Endothelial cell of umbilical vein (primary cell): ENCODE measurements around the gene FAM98A. TPM values are rescaled to one million over a fixed set of nuclear protein-coding genes. Genes with fewer than 3 reads are reported as not detected.

Experiments
- BruUV-seq: library from RNA; stranded (reverse); fragments of 400-500 nt; replicated peaks from 2 replicates; lab custom pipeline; 2021; lab: Mats Ljungman, UMichigan
- CTCF ChIA-PET: fragments of 300-600, 350-600 bp; sonication (Branson Sonifier 250); formaldehyde crosslinking; loops from one replicate; lab custom pipeline; 2021; ENCODE audit warnings: antibody characterized with exemption, inconsistent platforms; lab: Charles Lee
- POLR2A ChIA-PET: fragments of 300-600, 350-600 bp; sonication (Branson Sonifier 250); formaldehyde crosslinking; loops from one replicate; lab custom pipeline; 2021; ENCODE audit warnings: antibody characterized with exemption, inconsistent platforms; lab: Charles Lee
- DNase-seq: peaks from one replicate; pipeline ENCODE4 v3.0.0-alpha.2; 2011; ENCODE audit warnings: low read depth, low spot score
- FAIRE-seq: peaks from 2 replicates; lab custom pipeline; 2011; peaks lifted over from hg19 to GRCh38; lab: Jason Lieb, UNC
- H2AFZ ChIP-seq: 2 replicates; pipeline ENCODE4 v1.6.0; 2012; ENCODE audit warnings: low read depth, low read length, control low read depth, inconsistent platforms
- H3K27ac ChIP-seq: 2 replicates; pipeline ENCODE4 v1.5.1; 2011; ENCODE audit warnings: low read depth, mild to moderate bottlenecking, control low read depth, low read length, moderate library complexity; ENCODE audit not compliant: insufficient read depth
- H3K27me3 ChIP-seq, 2 experiments: 2 replicates each; pipeline versions ENCODE4 v1.6.0 to v1.6.1; 2011; ENCODE audit warnings: low read length in 2 of 2, mixed read lengths in 1 of 2; ENCODE audit not compliant: control insufficient read depth in 2 of 2, insufficient read depth in 2 of 2
- H3K36me3 ChIP-seq, 2 experiments: 2 replicates in 1 of 2; 3 replicates in 1 of 2; pipeline ENCODE4 v1.5.1; 2011; ENCODE audit warnings: low read length in 2 of 2, mild to moderate bottlenecking in 1 of 2, moderate library complexity in 1 of 2; ENCODE audit not compliant: control insufficient read depth in 2 of 2, insufficient read depth in 2 of 2; ENCODE audit errors: extremely low read depth in 1 of 2
- H3K4me1 ChIP-seq: 3 replicates; pipeline ENCODE4 v1.5.1; 2011; ENCODE audit warnings: mild to moderate bottlenecking, low read length; ENCODE audit not compliant: control insufficient read depth, insufficient read depth; ENCODE audit errors: extremely low read depth
- H3K4me2 ChIP-seq: 2 replicates; pipeline ENCODE4 v1.6.1; 2011; ENCODE audit warnings: low read length, control low read depth, mixed read lengths; ENCODE audit not compliant: insufficient read depth
- H3K4me3 ChIP-seq, 3 experiments: fragments of 200-600 bp in 1 of 3; sonication (generic), shearing (Covaris generic) in 1 of 3; replicated peaks in 1 of 3; 2 replicates each; pipeline ENCODE4 v1.5.1; 2011 to 2016; ENCODE audit warnings: control low read depth in 3 of 3, low read length in 3 of 3, mild to moderate bottlenecking in 2 of 3, inconsistent platforms in 1 of 3, low read depth in 1 of 3, moderate library complexity in 1 of 3; ENCODE audit not compliant: insufficient read depth in 1 of 3
- H3K79me2 ChIP-seq: 2 replicates; pipeline ENCODE4 v1.6.0; 2012; ENCODE audit warnings: low read length, inconsistent platforms; ENCODE audit not compliant: control insufficient read depth, insufficient read depth
- H3K9ac ChIP-seq: replicated peaks from 2 replicates; pipeline ENCODE3; 2011; ENCODE audit warnings: low read length, control low read depth; ENCODE audit not compliant: insufficient read depth; ENCODE audit errors: extremely low read depth
- H3K9me1 ChIP-seq: replicated peaks from 3 replicates; pipeline ENCODE4 v1.6.0; 2011; ENCODE audit warnings: mild to moderate bottlenecking, low read length; ENCODE audit not compliant: control insufficient read depth, insufficient read depth; ENCODE audit errors: extremely low read depth
- H3K9me3 ChIP-seq: replicated peaks from 2 replicates; pipeline ENCODE4 v1.5.1; 2012; ENCODE audit warnings: low read length, inconsistent platforms; ENCODE audit not compliant: control insufficient read depth, insufficient read depth
- H4K20me1 ChIP-seq: replicated peaks from 2 replicates; pipeline ENCODE3; 2011; ENCODE audit warnings: mild to moderate bottlenecking, low read length; ENCODE audit not compliant: control insufficient read depth, insufficient read depth; ENCODE audit errors: extremely low read depth
- EZH2 ChIP-seq: IDR thresholded peaks from 2 replicates; pipeline ENCODE4 v1.6.1; 2012; ENCODE audit warnings: borderline replicate concordance, low read depth, mild to moderate bottlenecking, moderate library complexity, low read length, inconsistent platforms; ENCODE audit not compliant: severe bottlenecking
- FOS ChIP-seq: IDR thresholded peaks from 2 replicates; pipeline ENCODE4 v1.6.1; 2011; ENCODE audit warnings: mild to moderate bottlenecking, low read length, moderate library complexity, borderline replicate concordance; ENCODE audit not compliant: insufficient read depth
- GATA2 ChIP-seq: IDR thresholded peaks from 2 replicates; pipeline ENCODE4 v1.7.0; 2011; ENCODE audit warnings: low read depth, mild to moderate bottlenecking, moderate library complexity, mixed read lengths, low read length; ENCODE audit not compliant: insufficient read length, insufficient read depth
- JUN ChIP-seq: IDR thresholded peaks from 2 replicates; pipeline ENCODE4 v1.6.1; 2011; ENCODE audit warnings: borderline replicate concordance, low read depth; ENCODE audit not compliant: insufficient read length, insufficient read depth
- POLR2A ChIP-seq: IDR thresholded peaks from 2 replicates; pipeline ENCODE4 v1.6.1; 2012; ENCODE audit warnings: low read depth, mild to moderate bottlenecking, control low read depth, low read length
- POLR2AphosphoS5 ChIP-seq: IDR thresholded peaks from 2 replicates; pipeline ENCODE4 v1.6.1; 2012; ENCODE audit warnings: low read depth, mild to moderate bottlenecking, control low read depth, low read length, moderate library complexity; ENCODE audit not compliant: insufficient read depth
- dilution Hi-C: fragments of 300-500 bp; cut with MboI; formaldehyde crosslinking; loops from one replicate; pipeline ENCODE4 v1.15.0; 2019; ENCODE audit warnings: low sequenced_read_pairs; ENCODE audit not compliant: extremely low pct_ligation_motif_present
- intact Hi-C: fragments of 100-400 bp; cut with micrococcal nuclease; formaldehyde crosslinking; loops from one replicate; pipeline ENCODE4 v1.10.0; 2022
- polyA plus RNA-seq, 4 experiments: library from polyadenylated mRNA; depleted of rRNA in 3 of 4; stranded (reverse) in 3 of 4; unstranded in 1 of 4; fragments of >200 nt; gene quantifications; 2 replicates each; pipeline versions ENCODE4 v1.2.1 to v1.2.3, GENCODE V29; 2011 to 2012; ENCODE audit warnings: missing spikeins in 1 of 4
- total RNA-seq: library from RNA; stranded (reverse); gene quantifications from 2 replicates; pipeline ENCODE4 v1.2.3, GENCODE V29; 2021
- TF ChIP-seq, protein P1 (sequence below): IDR thresholded peaks from 2 replicates; pipeline ENCODE4 v1.6.1; 2011; ENCODE audit not compliant: insufficient read depth, insufficient read length
- TF ChIP-seq, protein P2 (sequence below), 2 donors: IDR thresholded peaks; 1 replicate in 1 of 2; 2 replicates in 1 of 2; pipeline ENCODE4 v1.5.1; 2011; ENCODE audit warnings: low read length in 2 of 2, mild to moderate bottlenecking in 2 of 2, moderate library complexity in 2 of 2, control low read depth in 1 of 2, inconsistent platforms in 1 of 2, low read depth in 1 of 2; ENCODE audit not compliant: insufficient read depth in 1 of 2; ENCODE audit errors: extremely low read depth in 1 of 2

FAM98A gene
- total and polyA plus RNA-seq, 2 donors (not counting 3 experiments of a cell fraction or from before 2014, with no cell fraction given), result 52.8 to 97.1 TPM

DNA sequence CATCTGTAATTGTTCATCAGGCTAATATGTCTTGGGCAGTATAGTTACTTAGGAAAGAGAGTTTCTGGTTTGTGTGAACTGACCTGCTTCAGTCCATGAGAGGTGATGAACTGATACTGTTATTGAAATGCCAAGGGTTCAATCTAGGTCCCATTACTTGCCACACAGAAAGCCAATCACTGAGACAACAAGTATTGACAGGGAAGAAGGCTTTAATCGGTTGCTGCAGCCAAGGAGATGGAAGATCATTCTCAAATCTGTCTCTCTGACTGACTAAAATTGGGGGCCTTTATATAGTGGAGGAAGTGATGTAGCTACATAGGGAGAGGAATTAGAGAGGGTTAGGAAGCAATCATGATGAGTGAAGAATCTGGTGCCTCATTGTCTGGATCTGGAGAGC is 19.9 kb upstream of the FAM98A start:
- H3K9me1 ChIP-seq, result no peaks in the 10 kb centered on the region
- no peaks in the 10 kb centered on the region for H4K20me1 ChIP-seq
- no TSS peak for BruUV-seq
- H3K79me2 ChIP-seq, result no peaks in the 10 kb centered on the region
- ChIA-PET POLR2A (no interaction called here), CTCF (no interaction called here)
- H3K4me3 ChIP-seq, result no peak overlapping the region
- DNase-seq (no peak), FAIRE-seq (no peak)
- no peaks in the 10 kb centered on the region for H3K9me3 ChIP-seq
- H3K27me3 ChIP-seq, result no peaks in the 10 kb centered on the region
- TF ChIP-seq POLR2AphosphoS5 (no peak), GATA2 (no peak), FOS (no peak), JUN (no peak)
- H3K36me3 ChIP-seq, result no peaks in the 10 kb centered on the region
- no peak overlapping the region for H3K4me2 ChIP-seq
- H3K4me1 ChIP-seq, result no peaks in the 10 kb centered on the region
- no peak overlapping the region for H2AFZ ChIP-seq
- intact Hi-C loops (no loop called here), dilution Hi-C loops (no loop called here)
- no peak overlapping the region for H3K9ac ChIP-seq
- no peak overlapping the region for H3K27ac ChIP-seq

DNA sequence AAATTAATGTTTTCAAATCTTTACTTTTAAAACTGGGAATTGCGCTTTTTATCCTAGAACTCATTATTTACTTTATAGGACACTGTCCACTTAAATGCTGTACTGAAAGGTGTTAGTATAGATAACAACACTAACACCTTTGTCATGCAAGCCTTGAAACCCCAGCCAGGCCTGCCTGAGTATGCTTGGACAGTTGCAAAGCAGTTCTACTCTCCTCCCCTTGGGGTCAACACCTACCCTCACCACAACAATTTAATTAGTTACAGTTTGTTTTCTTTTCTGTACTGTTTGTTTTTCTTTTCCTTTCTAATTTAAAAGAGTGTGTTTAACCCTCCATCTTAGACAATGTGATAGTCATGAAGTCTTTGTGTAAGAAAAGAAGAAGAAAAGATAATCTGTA is 18.9 kb upstream of the FAM98A start:
- DNase-seq (no peak), FAIRE-seq (no peak)
- dilution Hi-C loops, result no loop called here
- no peaks in the 10 kb centered on the region for H3K9me3 ChIP-seq
- H2AFZ ChIP-seq, result no peak overlapping the region
- POLR2A ChIA-PET, result no interaction called here
- no peaks in the 10 kb centered on the region for H3K27me3 ChIP-seq
- no peak overlapping the region for H3K9ac ChIP-seq
- no peaks in the 10 kb centered on the region for H3K36me3 ChIP-seq
- no peak overlapping the region for H3K4me3 ChIP-seq
- CTCF ChIA-PET, result no interaction called here
- no peak overlapping the region for H3K4me2 ChIP-seq
- TF ChIP-seq GATA2, result no peak
- TF ChIP-seq, protein P1, sequence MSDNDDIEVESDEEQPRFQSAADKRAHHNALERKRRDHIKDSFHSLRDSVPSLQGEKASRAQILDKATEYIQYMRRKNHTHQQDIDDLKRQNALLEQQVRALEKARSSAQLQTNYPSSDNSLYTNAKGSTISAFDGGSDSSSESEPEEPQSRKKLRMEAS, result no peak
- TF ChIP-seq, protein P2, sequence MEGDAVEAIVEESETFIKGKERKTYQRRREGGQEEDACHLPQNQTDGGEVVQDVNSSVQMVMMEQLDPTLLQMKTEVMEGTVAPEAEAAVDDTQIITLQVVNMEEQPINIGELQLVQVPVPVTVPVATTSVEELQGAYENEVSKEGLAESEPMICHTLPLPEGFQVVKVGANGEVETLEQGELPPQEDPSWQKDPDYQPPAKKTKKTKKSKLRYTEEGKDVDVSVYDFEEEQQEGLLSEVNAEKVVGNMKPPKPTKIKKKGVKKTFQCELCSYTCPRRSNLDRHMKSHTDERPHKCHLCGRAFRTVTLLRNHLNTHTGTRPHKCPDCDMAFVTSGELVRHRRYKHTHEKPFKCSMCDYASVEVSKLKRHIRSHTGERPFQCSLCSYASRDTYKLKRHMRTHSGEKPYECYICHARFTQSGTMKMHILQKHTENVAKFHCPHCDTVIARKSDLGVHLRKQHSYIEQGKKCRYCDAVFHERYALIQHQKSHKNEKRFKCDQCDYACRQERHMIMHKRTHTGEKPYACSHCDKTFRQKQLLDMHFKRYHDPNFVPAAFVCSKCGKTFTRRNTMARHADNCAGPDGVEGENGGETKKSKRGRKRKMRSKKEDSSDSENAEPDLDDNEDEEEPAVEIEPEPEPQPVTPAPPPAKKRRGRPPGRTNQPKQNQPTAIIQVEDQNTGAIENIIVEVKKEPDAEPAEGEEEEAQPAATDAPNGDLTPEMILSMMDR (IDR thresholded peaks at IDR 0.05; ENCODE audit: extremely low read depth in 1 of 2, insufficient read depth in 1 of 2, low read depth in 1 of 2, low read length in 2 of 2), result no peak
- TF ChIP-seq EZH2, result no peak
- TF ChIP-seq POLR2AphosphoS5, result no peak
- no peak for TF ChIP-seq JUN
- TF ChIP-seq POLR2A, result no peak
- H3K4me1 ChIP-seq, result no peaks in the 10 kb centered on the region
- no peak overlapping the region for H3K27ac ChIP-seq
- BruUV-seq, result no TSS peak
- H4K20me1 ChIP-seq, result no peaks in the 10 kb centered on the region
- intact Hi-C loops, result no loop called here
- no peaks in the 10 kb centered on the region for H3K9me1 ChIP-seq
- H3K79me2 ChIP-seq, result no peaks in the 10 kb centered on the region
